Measurements from ENCODE around the gene CTRB2.

DNA sequence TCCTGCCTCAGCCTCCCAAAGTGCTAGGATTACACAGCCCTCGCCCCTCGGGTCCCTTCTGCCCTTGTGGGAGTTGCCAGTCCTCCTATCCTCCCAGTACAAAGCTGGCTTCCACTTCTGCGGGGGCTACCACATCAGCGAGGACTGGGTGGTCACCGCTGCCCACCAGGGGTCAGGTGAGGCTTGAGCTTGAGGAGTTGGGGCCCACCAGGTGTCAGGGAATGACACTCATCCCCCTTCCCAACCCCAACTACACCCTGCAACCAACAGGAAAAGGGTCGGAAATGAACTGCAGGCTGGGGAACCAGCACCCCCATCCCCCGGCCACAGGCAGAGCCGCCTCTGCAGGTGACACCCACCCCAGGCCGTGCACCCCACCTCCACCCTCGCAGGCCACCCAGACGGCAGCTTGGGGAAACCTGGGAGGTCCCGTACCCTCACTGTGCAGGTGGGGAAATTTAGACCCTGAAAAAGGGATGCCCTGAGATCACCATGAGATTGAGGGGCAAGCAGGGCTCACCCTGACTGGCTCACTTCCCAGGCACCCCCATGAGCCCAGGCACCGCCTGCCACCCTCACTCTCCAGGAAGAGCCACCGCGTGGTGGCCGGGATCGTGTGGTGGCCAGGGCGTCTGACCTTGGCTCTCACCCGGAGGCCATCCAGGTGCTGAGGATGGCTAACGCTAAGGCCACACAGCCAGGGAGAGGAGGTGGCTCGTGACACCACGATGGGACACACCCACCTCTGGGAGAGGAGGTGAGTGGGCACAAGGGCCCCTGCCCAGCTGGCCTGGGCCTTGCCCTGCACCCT, 19.8 kb upstream of the CTRB2 start:
- TF ChIP-seq, protein P1, sequence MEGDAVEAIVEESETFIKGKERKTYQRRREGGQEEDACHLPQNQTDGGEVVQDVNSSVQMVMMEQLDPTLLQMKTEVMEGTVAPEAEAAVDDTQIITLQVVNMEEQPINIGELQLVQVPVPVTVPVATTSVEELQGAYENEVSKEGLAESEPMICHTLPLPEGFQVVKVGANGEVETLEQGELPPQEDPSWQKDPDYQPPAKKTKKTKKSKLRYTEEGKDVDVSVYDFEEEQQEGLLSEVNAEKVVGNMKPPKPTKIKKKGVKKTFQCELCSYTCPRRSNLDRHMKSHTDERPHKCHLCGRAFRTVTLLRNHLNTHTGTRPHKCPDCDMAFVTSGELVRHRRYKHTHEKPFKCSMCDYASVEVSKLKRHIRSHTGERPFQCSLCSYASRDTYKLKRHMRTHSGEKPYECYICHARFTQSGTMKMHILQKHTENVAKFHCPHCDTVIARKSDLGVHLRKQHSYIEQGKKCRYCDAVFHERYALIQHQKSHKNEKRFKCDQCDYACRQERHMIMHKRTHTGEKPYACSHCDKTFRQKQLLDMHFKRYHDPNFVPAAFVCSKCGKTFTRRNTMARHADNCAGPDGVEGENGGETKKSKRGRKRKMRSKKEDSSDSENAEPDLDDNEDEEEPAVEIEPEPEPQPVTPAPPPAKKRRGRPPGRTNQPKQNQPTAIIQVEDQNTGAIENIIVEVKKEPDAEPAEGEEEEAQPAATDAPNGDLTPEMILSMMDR (IDR thresholded peaks at IDR 0.05 in 8 of 11, conservative IDR thresholded peaks at IDR 0.05 in 3 of 11) = no peak
- TF ChIP-seq POLR2AphosphoS5 (IDR thresholded peaks at IDR 0.05) = peak; percentile 5 to 60 (median 48)

All from spleen (tissue), 7 donors.